HG03064 (cell line): ENCODE data around the gene SH2D2A.
A peak's percentile ranks its signal among the peaks of the same experiment; 100 is the strongest.

ENCODE experiments used
- ATAC-seq: cut with Tn5 transposase; IDR thresholded peaks from one replicate; pipeline ENCODE4 v1.9.1; 2021; ENCODE audit warnings: low read depth; ENCODE audit not compliant: unreplicated experiment

Gene SH2D2A

GRCh38 chr1:156816561-156817328, at the start of gene SH2D2A:
SH2D2A (minus strand) TSS chr1:156816848; CDS start chr1:156816708, 140 bp downstream.
- peak; percentile 76 for ATAC-seq

GRCh38 chr1:156865865-156866248, 49.2 kb upstream of the SH2D2A start:
- ATAC-seq, result no peak

DNA sequence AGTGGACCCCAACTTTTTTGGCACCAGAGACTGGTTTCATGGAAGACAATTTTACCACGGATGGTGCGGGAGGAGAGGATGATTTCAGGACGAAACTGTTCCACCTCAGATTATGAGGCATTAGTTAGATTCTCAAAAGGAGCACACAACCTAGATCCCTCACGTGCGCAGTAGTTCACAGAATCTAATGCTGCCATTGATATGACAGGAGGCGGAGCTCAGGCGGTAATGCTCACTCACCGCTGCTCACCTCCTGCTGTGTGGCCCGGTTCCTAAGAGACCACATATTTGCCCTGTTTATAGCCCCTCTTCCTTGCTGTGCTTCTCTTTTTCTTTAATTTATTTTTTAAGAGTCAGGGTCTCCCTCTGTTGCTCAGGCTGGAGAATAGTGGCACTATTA, 48.6 kb upstream of the SH2D2A start:
- no peak for ATAC-seq

DNA sequence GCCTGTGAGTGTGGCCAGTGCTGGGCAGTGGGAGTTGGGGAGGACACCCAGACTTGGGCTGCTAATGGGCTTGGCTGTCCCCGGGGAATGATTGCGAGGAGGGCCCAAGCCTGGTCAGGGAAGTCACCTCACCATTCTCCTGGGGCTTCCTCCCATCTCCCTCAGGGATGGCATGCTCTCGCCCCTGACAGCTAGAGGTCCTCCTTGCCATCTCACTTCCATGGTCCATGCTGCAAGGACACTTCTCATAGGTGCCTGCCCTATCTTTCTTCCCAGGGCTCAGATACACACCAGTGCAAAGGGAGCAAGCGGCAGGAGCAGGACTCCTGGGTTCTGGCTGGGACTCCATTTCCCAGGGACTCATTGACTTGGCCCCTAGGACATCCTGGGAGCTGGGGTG, 48.1 kb upstream of the SH2D2A start:
- ATAC-seq, result no peak

DNA sequence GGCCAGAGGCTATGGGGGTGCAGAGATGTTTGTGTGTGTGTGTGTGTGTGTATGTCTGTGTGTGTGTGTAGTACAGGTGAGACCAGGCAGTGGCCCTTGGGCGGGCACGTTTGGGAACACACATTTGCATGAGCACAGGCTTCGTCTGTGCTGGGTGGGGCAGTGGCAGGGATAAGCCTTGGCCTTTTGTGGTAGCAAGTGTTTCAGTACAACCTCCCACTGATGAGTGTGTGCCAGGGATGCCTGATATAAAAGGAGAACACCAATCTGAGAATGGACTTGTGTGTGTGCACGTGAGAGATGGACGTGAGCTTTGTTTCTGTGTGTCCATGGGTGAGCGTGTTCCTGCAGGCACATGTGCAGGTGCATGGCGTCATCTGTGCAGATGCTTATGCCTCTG, 47.0 kb upstream of the SH2D2A start:
- no peak for ATAC-seq

- no peak for ATAC-seq
Measured at GRCh38 chr1:156862997-156863599, 46.5 kb upstream of the SH2D2A start.

DNA sequence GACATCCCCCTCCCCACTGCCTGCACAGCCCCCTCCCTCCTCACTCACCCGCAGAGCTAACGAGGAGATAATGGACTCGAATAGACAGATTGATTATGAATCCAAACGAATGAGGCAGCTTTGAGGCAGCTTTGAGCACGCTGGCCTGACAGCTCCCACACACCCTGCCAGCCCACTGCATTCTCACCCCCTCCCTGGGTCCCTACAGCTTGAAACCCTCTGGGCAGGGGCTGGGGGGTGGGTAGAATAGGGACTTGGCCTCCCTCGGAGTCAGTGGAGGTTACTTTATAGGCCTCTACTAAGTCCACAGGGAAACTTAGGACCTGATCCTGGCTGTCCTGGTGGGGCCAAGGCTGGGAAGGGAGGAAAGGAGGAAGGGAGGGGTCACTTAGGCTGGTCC, 45.9 kb upstream of the SH2D2A start:
- ATAC-seq, result no peak

DNA sequence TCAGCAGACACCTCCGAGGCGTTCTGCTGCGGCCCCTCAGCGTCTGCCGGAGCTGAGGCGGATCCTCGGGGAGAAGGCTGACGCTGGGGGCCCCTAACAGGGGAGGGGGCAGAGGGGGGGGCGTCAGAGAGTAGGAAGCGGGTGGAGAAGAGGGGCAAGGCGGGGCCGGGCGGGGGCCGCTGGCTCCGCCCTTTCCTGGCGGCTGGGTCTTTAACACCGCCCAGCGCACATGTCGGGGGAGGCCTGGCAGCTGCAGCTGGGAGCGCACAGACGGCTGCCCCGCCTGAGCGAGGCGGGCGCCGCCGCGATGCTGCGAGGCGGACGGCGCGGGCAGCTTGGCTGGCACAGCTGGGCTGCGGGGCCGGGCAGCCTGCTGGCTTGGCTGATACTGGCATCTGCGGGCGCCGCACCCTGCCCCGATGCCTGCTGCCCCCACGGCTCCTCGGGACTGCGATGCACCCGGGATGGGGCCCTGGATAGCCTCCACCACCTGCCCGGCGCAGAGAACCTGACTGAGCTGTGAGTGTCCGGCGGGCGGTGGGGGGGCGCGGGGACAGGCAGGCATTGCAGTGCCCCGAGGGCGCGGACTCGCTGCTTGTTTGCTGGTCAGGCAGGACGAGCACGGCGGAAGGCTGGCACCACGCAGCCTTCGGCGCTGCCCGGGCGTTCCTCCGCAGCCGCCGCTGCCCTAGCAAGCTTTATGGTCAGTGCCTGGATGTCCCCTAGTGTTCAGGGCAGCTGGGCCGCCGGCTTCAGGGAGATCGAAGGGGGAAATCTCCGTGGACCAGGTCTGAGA, 44.2 kb upstream of the SH2D2A start, which contains the start of gene NTRK1:
TSS of gene NTRK1 (plus strand) at position 238 of the 796 bp plus-strand sequence. CDS start at position 308, 70 bp downstream.
- no peak for ATAC-seq

- no peak for ATAC-seq
Measured at GRCh38 chr1:156860113-156860627, 43.5 kb upstream of the SH2D2A start.

GRCh38 chr1:156859523-156860112, 43.0 kb upstream of the SH2D2A start:
- no peak for ATAC-seq

- ATAC-seq, result no peak
Measured at GRCh38 chr1:156858959-156859522, 42.4 kb upstream of the SH2D2A start, which contains the start of gene INSRR. INSRR (minus strand) TSS chr1:156859117; CDS start chr1:156858621, 496 bp downstream.

GRCh38 chr1:156858555-156858956, 41.9 kb upstream of the SH2D2A start:
- ATAC-seq, result no peak

GRCh38 chr1:156857532-156857931, 40.9 kb upstream of the SH2D2A start:
- ATAC-seq, result no peak

DNA sequence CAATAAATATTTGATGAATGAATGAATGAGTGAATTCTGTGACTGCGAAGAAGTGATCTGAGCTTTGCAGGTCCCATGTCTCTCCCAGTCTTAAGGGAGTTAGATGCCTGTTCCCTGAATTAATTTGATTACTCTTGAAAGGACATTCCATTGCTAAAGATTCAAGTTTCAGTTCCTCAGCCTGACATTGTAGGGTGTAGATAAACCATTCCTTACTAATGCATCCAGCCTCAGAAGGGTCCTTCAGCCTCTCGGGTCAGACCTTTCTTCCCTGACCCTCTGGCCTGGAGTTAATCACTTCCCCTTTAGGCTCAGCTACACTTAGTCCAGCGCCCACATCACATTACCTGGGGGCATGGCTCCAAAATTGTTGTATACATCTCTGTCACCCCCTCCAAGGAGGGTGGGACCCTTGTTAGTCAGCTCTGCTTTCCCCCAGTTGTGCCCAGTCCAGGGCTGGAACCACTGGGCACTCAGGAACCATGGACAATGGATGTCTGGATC, 39.7 kb upstream of the SH2D2A start:
- no peak for ATAC-seq

DNA sequence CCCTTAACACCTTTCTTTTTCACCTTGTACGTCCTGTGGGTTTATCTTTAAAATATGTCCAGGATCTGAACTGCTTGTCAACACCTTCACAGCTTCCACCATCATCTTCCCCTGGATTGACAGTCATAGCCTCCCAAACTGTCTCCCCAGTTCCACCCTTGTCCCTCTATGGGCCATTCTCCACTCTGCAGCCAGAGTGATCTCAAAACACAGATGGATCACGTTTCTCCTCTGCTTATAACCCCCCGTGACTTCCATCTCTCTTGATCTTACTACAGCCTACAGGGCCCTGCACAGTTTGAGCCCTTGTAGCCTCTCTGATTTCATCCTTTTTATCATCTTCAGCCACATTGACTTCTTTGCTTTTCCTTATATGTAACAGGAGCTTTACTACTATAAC, 38.0 kb upstream of the SH2D2A start:
- ATAC-seq, result no peak

- ATAC-seq, result no peak
Measured at GRCh38 chr1:156853761-156854160, 37.1 kb upstream of the SH2D2A start.

GRCh38 chr1:156852418-156852874, 35.8 kb upstream of the SH2D2A start:
- no peak for ATAC-seq

DNA sequence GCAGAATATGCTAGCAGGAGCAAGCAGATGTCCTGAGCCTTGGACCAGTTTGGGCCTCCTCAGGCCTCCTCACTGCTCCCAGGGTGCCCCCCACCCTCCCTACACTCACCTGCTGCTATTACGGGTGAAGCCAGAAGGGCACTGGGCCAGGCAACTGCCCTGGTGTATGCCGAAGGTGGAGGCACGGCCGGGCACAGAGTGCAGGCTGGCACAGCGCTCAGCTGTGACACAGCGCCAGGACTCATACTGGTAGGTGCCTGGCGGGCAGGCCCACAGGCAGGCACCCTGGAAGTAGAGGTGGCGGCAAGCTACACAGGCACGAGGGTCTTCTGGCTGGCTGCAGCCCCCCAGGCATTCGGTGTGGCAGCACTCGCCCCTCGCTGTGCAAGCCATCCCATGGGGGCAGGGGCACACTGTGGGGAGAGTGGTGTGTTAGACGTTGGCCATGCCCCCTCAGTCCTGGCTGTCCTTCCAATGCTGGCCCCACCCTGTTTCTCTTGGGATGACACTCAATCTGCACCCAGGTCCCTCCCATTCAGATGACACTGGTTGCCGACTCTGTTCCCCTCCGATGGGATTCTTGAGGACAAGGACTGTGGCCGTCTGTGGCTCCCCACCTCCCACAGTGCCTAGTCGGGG, 35.2 kb upstream of the SH2D2A start:
- no peak for ATAC-seq

- no peak for ATAC-seq
Measured at GRCh38 chr1:156849151-156849496, 32.5 kb upstream of the SH2D2A start.
